CMK (cell line): ENCODE measurements around the gene COTL1.

Experiments
- DNase-seq: peaks from one replicate; pipeline ENCODE4 v3.0.0-alpha.2; 2010; ENCODE audit warnings: low read depth

COTL1 gene

GRCh38 chr16:84548971-84549844 is 68.7 kb downstream of the COTL1 start:
- DNase-seq, result no peak

DNA sequence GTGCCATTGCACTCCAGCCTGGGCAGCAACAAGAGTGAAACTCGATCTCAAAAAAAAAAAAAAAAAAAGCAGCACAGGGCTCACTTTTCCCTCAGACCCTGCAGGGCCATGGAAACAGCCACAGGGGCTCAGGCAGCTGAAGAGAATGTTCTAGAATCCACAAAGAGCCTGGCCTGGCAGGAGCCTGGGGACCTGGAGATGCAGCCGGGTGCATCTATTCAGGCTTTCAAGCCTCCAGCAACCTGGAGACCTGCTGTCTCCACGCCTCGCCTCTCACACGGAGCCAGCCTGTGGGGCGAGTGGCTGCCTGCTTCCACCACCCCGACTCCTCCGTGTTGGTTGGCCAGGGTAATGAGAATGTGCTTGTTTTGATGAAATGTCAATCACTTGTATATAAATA is 69.4 kb downstream of the COTL1 start:
- no peak for DNase-seq

DNA sequence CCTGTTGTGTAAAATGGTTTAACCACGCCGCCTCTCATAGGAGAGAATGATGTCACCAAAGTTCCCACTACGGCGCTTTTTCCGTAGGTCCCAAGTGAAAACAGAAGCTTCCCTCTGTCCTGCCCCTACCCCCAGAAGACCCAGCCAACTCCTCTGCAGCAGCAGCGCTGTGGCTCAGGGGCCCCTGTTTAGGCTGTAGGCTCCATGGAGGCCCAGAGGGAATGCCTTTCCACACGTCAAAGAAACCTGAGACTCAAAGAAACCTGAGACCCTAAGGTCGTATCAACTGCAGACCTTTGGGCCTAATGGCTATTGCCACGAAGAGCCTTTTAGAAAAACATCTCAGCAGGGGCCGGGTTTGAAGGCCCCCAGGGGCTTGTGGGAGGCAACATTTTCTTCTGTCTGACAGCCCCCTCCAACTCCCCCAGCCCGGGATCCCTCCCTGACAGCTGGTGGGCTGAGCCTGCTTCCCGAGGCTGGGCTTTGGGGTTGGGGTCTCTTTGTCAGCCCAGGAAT is 70.3 kb downstream of the COTL1 start:
- no peak for DNase-seq

- no peak for DNase-seq
Observed at GRCh38 chr16:84546669-84547545, 71.0 kb downstream of the COTL1 start.

GRCh38 chr16:84545114-84545737 is 72.7 kb downstream of the COTL1 start:
- no peak for DNase-seq

DNA sequence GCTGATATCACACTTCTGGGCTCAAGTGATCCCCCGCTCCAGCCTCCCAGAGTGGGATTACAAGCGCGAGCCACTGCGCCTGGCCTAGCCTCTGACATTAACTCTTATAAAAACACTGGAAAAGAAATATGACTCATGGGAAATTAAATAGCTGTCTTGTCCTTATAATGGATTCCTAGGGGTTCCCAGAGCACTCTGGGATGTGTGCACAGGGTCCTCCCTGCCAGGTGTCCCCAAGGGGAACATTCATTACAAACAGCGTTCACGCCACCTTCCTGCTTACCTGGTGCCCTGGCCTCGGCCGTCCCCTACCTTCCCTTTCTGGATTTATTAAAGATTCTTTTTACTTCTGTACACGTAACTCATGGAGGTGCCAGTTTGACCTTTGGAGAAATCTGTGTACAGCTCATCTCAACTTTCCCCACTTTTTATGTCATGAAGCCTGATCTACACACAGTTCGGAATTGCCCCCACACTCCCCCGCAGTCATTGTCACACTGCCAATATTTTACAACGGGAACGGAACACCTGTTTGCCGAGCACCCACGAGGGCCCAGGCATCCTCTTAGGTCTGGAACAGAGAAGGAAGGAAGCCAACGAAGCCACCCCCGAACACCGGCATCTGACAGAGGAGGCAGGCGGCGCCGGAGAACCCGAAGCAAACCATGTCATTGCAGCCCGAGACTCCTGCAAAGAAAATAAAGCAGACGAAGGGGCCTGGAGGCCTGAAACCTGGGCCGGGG is 73.7 kb downstream of the COTL1 start:
- no peak for DNase-seq

- DNase-seq, result no peak
Observed at GRCh38 chr16:84543253-84543652, 74.6 kb downstream of the COTL1 start.

GRCh38 chr16:84541999-84542817 is 75.7 kb downstream of the COTL1 start:
- DNase-seq, result no peak

GRCh38 chr16:84540194-84540593 is 77.7 kb downstream of the COTL1 start:
- no peak for DNase-seq

DNA sequence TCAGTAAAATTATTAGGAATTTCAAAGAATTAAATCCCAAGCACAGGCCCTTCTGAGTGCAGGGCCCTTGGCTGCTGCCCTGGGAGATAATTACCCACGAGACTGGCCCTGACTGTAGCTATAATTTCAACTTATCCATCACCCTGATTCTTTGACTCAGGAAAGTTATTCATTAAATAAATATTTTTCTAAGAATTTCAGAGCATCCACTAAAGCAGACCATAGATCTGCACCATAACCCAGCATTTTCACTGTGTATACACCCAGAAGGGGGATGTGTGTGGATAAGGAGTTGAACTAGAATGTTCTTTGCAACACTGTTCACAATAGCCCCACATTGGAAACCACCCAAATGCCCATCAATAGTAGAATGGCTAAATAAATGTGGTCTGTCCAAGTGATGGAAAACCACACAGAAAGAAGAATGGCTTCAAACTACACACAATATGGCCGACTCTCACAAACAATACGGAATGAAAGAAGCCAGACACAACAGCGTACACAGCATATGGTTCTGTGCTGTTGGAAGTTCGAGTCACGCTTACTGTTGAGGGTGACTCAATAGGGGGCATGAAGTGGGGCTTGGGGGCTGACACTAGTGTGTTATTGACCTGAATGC is 79.5 kb downstream of the COTL1 start:
- no peak for DNase-seq

DNA sequence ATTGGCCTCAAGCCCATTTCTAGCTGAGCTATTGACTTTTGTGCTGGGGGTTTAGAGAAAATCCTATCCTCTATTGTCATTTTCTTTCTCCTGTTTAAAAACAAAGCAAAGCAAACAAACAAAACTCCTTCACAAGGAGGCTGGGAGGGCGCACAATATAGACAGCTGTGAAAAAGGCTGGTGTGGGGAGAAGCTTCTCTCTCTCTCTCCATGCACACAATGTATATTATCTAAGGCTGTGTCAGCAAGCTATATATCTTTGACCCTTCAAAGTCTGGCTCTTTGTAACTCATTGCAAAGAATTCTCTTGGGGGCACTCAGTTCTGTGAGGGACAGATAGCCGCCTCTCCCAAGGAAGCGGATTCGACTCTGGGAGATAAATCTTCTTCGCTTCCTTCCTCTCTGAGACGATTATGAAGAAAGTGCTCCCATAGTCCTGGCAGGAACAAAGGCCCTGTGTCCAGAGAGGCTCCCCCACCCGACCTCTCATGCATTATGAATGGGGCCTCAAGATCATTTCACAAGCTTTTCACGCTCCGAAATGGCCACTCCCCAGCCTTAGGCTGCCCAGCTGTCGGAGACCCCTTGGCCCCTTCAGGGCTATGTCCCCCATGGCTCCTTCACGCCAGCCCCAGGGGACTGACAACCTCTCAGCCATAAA is 80.3 kb downstream of the COTL1 start:
- peak; percentile 54 for DNase-seq

GRCh38 chr16:84535851-84536250 is 82.0 kb downstream of the COTL1 start:
- no peak for DNase-seq

DNA sequence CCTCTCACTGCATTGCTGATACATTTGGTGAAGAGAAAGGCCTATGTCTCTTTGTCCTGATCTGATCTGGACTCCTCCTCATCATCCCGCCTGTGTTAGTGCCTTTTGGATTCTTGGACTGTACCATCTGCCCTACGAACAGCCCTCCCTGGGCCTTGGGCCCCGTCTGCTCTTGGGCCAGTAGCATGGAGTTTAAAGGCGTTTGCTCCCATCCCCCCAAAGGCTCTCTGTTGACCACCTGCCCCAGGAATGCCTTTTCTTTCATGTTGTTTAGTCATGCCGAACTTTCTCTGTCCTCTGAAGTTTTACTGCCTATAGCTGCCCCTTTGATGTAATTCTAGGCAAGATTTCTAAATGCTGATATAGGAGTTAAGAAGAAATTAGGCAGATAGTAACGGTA is 82.5 kb downstream of the COTL1 start:
- DNase-seq, result no peak

DNA sequence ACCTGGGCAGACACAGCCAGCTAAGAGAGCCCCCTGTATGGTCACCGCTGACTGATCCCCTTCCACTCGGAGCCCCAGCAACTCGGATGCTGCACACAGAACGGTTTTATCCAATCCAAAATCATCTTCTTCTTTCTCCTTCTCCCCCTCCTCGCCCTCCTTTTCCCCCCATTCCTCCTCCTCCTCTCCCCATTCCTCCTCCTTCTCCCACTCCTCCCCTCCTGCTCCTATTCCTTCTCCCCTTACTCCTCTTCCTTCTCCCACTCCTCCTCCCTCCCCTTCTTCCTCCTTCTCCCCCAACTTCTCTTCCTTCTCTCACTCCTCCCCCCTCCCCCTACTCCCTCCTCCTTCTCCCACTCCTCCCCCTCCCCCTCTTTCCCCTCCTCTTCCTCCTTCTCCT is 83.1 kb downstream of the COTL1 start:
- no peak for DNase-seq

DNA sequence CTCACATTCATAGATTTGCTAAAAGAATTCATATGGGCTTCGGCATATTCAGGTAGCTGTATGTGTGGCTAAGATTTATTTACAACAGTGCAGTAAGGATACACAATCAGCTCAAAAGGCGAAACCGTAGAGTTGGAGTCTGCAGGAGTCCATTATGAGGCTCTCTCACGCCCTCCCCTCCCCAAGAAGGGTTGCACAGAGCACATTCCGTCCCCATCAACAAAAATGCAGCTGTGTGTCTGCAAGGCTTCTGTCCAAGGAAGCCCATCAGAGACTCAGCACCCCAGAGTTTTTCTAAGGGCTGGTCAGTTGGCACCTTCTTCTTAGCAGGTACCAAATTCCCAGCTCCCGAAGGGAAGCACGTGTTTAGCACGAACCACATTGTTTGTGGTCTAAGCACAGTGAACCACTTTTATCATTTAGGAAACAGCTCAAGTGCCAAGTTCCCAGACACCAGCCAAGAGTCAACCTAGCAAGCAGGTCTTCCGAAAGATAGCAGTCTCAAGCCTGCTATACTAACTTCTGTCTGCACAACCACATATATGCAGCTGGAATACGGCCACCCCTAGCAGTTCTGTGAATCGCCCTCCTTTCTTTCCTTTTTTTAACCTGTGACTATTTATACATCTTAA is 84.9 kb downstream of the COTL1 start:
- DNase-seq, result peak; percentile 92

- peak; percentile 75 for DNase-seq
Observed at GRCh38 chr16:84532291-84532724, 85.6 kb downstream of the COTL1 start.

DNA sequence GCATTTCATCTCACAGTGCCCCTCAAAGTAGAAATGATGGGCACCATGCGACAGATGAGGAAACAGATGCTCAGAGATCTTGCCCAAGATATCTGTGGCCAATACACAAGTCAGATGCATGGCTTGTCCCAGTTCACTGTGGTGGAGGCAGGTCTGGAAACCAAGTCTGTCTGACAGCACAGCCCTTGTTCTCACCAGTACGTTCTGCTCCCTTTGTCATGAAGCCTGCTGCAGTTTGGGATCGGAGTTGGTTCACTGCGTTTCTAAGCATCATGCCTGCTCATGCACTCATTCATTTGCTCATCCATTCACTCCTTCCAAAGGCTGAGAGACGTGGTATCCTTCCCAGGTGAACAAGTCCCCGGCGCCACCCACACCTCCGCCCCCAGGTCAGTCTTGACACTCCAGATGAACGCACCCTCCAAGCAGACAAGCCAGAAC is 86.2 kb downstream of the COTL1 start:
- no peak for DNase-seq

GRCh38 chr16:84530590-84530989 is 87.3 kb downstream of the COTL1 start:
- no peak for DNase-seq

GRCh38 chr16:84529607-84530006 is 88.3 kb downstream of the COTL1 start:
- DNase-seq, result no peak
